ENCODE measurements around the gene DPP4. TPM values are rescaled to one million over a fixed set of nuclear protein-coding genes. Genes with fewer than 3 reads are reported as not detected.
"Not testable (repeated sequence)": the region's sequence is repeated elsewhere in the genome, so short reads cannot be mapped to it uniquely, and the experiment has no call there.

Gene DPP4
- total RNA-seq, 1 donor from 2014 or later = 15.2 TPM

GRCh38 chr2:161994761-161995520, 79.1 kb downstream of the DPP4 start:
- DNase-seq (ENCODE audit: low spot score) = no peak
- no peak for ATAC-seq

- no peak for DNase-seq (ENCODE audit: low spot score)
- ATAC-seq = no peak
Observed at GRCh38 chr2:161992531-161992930, 81.5 kb downstream of the DPP4 start.

GRCh38 chr2:161991991-161992390, 82.0 kb downstream of the DPP4 start:
- DNase-seq (ENCODE audit: low spot score) = no peak
- ATAC-seq = no peak

- ATAC-seq = no peak
- no peak for DNase-seq (ENCODE audit: low spot score)
Observed at GRCh38 chr2:161990741-161991140, 83.3 kb downstream of the DPP4 start.

GRCh38 chr2:161990036-161990435, 84.0 kb downstream of the DPP4 start:
- ATAC-seq = no peak
- no peak for DNase-seq (ENCODE audit: low spot score)

- ATAC-seq = no peak
- no peak for DNase-seq (ENCODE audit: low spot score)
Observed at GRCh38 chr2:161988589-161988988, 85.4 kb downstream of the DPP4 start.

GRCh38 chr2:161987311-161987710, 86.7 kb downstream of the DPP4 start:
- no peak for ATAC-seq
- DNase-seq (ENCODE audit: low spot score) = no peak

GRCh38 chr2:161983866-161984265, 90.1 kb downstream of the DPP4 start:
- DNase-seq (ENCODE audit: low spot score) = no peak
- no peak for ATAC-seq

- DNase-seq (ENCODE audit: low spot score) = no peak
- no peak for ATAC-seq
Observed at GRCh38 chr2:161983331-161983651, 90.7 kb downstream of the DPP4 start.

GRCh38 chr2:161982548-161983330, 91.3 kb downstream of the DPP4 start:
- peak; percentile 27 for ATAC-seq
- DNase-seq (ENCODE audit: low spot score) = no peak

- no peak for ATAC-seq
- DNase-seq (ENCODE audit: low spot score) = no peak
Observed at GRCh38 chr2:161981679-161982250, 92.2 kb downstream of the DPP4 start.

GRCh38 chr2:161980976-161981375, 93.0 kb downstream of the DPP4 start:
- DNase-seq (ENCODE audit: low spot score) = no peak

GRCh38 chr2:161979490-161979889, 94.5 kb downstream of the DPP4 start:
- DNase-seq (ENCODE audit: low spot score) = no peak

More at GRCh38 chr2:161980976-161981375, 93.0 kb downstream of the DPP4 start:
- ATAC-seq = no peak

GRCh38 chr2:161977926-161978325, 96.1 kb downstream of the DPP4 start:
- ATAC-seq; DNase-seq (ENCODE audit: low spot score): not testable (repeated sequence)

More at GRCh38 chr2:161979490-161979889, 94.5 kb downstream of the DPP4 start:
- ATAC-seq = no peak

- no peak for DNase-seq (ENCODE audit: low spot score)
- ATAC-seq = no peak
Observed at GRCh38 chr2:161976917-161977316, 97.1 kb downstream of the DPP4 start.

- no peak for ATAC-seq
- DNase-seq (ENCODE audit: low spot score) = no peak
Observed at GRCh38 chr2:161976295-161976694, 97.7 kb downstream of the DPP4 start.

- ATAC-seq (no peak), DNase-seq (ENCODE audit: low spot score) (no peak)
Observed at GRCh38 chr2:161975813-161976160, 98.2 kb downstream of the DPP4 start.

- DNase-seq (ENCODE audit: low spot score) = no peak
- ATAC-seq = no peak
Observed at GRCh38 chr2:161975062-161975812, 98.8 kb downstream of the DPP4 start.

- DNase-seq (ENCODE audit: low spot score) = no peak
- ATAC-seq = no peak
Observed at GRCh38 chr2:161974461-161974860, 99.6 kb downstream of the DPP4 start.

GRCh38 chr2:161972866-161973265, 101.1 kb downstream of the DPP4 start:
- DNase-seq (ENCODE audit: low spot score) (no peak), ATAC-seq (no peak)

GRCh38 chr2:161972232-161972631, 101.8 kb downstream of the DPP4 start:
- no peak for ATAC-seq

More at GRCh38 chr2:161972232-161972631, 101.8 kb downstream of the DPP4 start:
- no peak for DNase-seq (ENCODE audit: low spot score)
